K562 (cell line): ENCODE data around the gene HIRIP3. TPM values are rescaled to one million over a fixed set of nuclear protein-coding genes. Genes with fewer than 3 reads are reported as not detected.

Source experiments
- ETV1 ChIP-seq: fragments of 450-650 bp; conservative IDR thresholded peaks from 2 replicates; pipeline ENCODE4 v1.6.1; 2016; ENCODE audit warnings: missing genetic modification characterization, control low read depth, low read depth, missing compliant biosample characterization
- GABPA ChIP-seq: fragments of 200-800 bp; sonication (Bioruptor generic); conservative IDR thresholded peaks from 2 replicates; pipeline ENCODE4 v1.6.1; 2016; ENCODE audit warnings: low read depth, missing genetic modification characterization, missing compliant biosample characterization
- MYC ChIP-seq, 2 experiments: fragments of 250-450 bp in 1 of 2; sonication (Bioruptor Pico) in 1 of 2; IDR thresholded peaks; 2 replicates each; pipeline versions ENCODE4 v1.5.1 to v1.6.1; 2012 to 2021; ENCODE audit warnings: low read depth in 2 of 2, borderline replicate concordance in 1 of 2, improper control_type of control experiment in 1 of 2, low read length in 1 of 2, mild to moderate bottlenecking in 1 of 2, moderate library complexity in 1 of 2
- NKRF ChIP-seq: fragments of 450-650 bp; IDR thresholded peaks from 2 replicates; pipeline ENCODE4 v1.6.1; 2016; ENCODE audit warnings: borderline replicate concordance
- OTX1 ChIP-seq: fragments of 450-650 bp; formaldehyde crosslinking; IDR thresholded peaks from 2 replicates; pipeline ENCODE4 v1.4.0; 2022; ENCODE audit warnings: mild to moderate bottlenecking
- PHB ChIP-seq: fragments of 250-450 bp; sonication (Bioruptor Pico); IDR thresholded peaks from 2 replicates; pipeline ENCODE4 v1.5.0; 2021
- POLR2AphosphoS2 ChIP-seq: IDR thresholded peaks from 2 replicates; pipeline ENCODE4 v1.6.1; 2012; ENCODE audit warnings: low read length, improper control_type of control experiment
- PRMT5 ChIP-seq: sonication (generic); formaldehyde crosslinking; IDR thresholded peaks from 2 replicates; pipeline ENCODE4 v1.5.0; 2020; ENCODE audit warnings: missing genetic modification reagents
- TCF3 ChIP-seq: sonication (generic); formaldehyde crosslinking; IDR thresholded peaks from 2 replicates; pipeline ENCODE4 v1.4.0; 2020; ENCODE audit warnings: mild to moderate bottlenecking, missing genetic modification reagents
- TFAP4 ChIP-seq: sonication (generic); formaldehyde crosslinking; IDR thresholded peaks from 2 replicates; pipeline ENCODE4 v1.8.0; 2022; ENCODE audit warnings: missing genetic modification reagents, mild to moderate bottlenecking, moderate library complexity, borderline replicate concordance
- ZBTB2 ChIP-seq: fragments of 450-650 bp; IDR thresholded peaks from 2 replicates; pipeline ENCODE4 v1.6.1; 2016; ENCODE audit warnings: antibody characterized with exemption
- ZBTB9 ChIP-seq: fragments of 450-650 bp; formaldehyde crosslinking; IDR thresholded peaks from 2 replicates; pipeline ENCODE4 v1.4.0; 2020; ENCODE audit warnings: mild to moderate bottlenecking, moderate library complexity
- polyA plus RNA-seq, 8 experiments: library from polyadenylated mRNA; depleted of rRNA in 4 of 8; stranded (reverse) in 5 of 8; unstranded in 3 of 8; fragments of >200 nt; fragmentation: Nextera tagmentation in 2 of 8; fragmentation: Illumina TruSeq in 1 of 8; extraction: Ambion mirVana in 2 of 8; extraction: Trizol in 1 of 8; gene quantifications; 2 replicates each; pipeline versions ENCODE4 v1.2.1 to v1.2.3, GENCODE V29; 2011 to 2014; ENCODE audit warnings: inconsistent platforms in 1 of 8, missing spikeins in 1 of 8
- total RNA-seq, 7 experiments: library from RNA; depleted of rRNA in 6 of 7; stranded (reverse); fragments of >200 nt in 6 of 7; fragmentation: Illumina TruSeq in 2 of 7; extraction: Trizol in 2 of 7; gene quantifications; 2 replicates each; pipeline versions ENCODE4 v1.2.1 to v1.2.3, GENCODE V29; 2011 to 2021; ENCODE audit warnings: low replicate concordance in 1 of 7
- TF ChIP-seq, protein P1 (sequence below): fragments of 250-450 bp; sonication (Bioruptor Pico); IDR thresholded peaks from 2 replicates; pipeline ENCODE4 v1.5.0; 2021
- TF ChIP-seq, protein P2 (sequence below): fragments of 250-450 bp; sonication (Bioruptor Pico); IDR thresholded peaks from 2 replicates; pipeline ENCODE4 v1.5.1; 2021; ENCODE audit warnings: mild to moderate bottlenecking

Gene HIRIP3
- total and polyA plus RNA-seq, 9 of the 15 experiments (the other 6 are each of a cell fraction or from before 2014, with no cell fraction given), result 3.3 to 38.2 (median 18.2) TPM

- peak; percentile 97 for TF ChIP-seq ZBTB2
- TF ChIP-seq ZBTB9 (CRISPR knock-in tag), result peak; percentile 76; the same call in 1 of the 2 replicates
- TF ChIP-seq ETV1, result 0 out of 2 replicates have a peak, but pooled peaks have one; percentile 8
- no peak for TF ChIP-seq PRMT5 (CRISPR knock-in tag)
- TF ChIP-seq TFAP4 (CRISPR knock-in tag), result peak; percentile 86
- TF ChIP-seq PHB (CRISPR knock-in tag), result 0 out of 2 replicates have a peak, but pooled peaks have one; percentile 9
- TF ChIP-seq GABPA (tag), result peak; percentile 59; the same call in 1 of the 2 replicates
- peak; percentile 96 for TF ChIP-seq MYC (IDR thresholded peaks at IDR 0.05; ENCODE audit: low read depth, low read length)
- TF ChIP-seq MYC (CRISPR knock-in tag; IDR thresholded peaks at IDR 0.05; ENCODE audit: borderline replicate concordance, low read depth), result peak; percentile 64; the same call in 1 of the 2 replicates
- TF ChIP-seq, protein P1, sequence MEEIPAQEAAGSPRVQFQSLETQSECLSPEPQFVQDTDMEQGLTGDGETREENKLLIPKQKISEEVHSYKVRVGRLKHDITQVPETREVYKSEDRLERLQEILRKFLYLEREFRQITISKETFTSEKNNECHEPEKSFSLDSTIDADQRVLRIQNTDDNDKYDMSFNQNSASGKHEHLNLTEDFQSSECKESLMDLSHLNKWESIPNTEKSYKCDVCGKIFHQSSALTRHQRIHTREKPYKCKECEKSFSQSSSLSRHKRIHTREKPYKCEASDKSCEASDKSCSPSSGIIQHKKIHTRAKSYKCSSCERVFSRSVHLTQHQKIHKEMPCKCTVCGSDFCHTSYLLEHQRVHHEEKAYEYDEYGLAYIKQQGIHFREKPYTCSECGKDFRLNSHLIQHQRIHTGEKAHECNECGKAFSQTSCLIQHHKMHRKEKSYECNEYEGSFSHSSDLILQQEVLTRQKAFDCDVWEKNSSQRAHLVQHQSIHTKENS, result no peak
- peak; percentile 68; the same call in 1 of the 2 replicates for TF ChIP-seq NKRF
- peak; percentile 22; the same call in 1 of the 2 replicates for TF ChIP-seq TCF3 (CRISPR knock-in tag)
- TF ChIP-seq POLR2AphosphoS2, result peak; percentile 92
- TF ChIP-seq, protein P2, sequence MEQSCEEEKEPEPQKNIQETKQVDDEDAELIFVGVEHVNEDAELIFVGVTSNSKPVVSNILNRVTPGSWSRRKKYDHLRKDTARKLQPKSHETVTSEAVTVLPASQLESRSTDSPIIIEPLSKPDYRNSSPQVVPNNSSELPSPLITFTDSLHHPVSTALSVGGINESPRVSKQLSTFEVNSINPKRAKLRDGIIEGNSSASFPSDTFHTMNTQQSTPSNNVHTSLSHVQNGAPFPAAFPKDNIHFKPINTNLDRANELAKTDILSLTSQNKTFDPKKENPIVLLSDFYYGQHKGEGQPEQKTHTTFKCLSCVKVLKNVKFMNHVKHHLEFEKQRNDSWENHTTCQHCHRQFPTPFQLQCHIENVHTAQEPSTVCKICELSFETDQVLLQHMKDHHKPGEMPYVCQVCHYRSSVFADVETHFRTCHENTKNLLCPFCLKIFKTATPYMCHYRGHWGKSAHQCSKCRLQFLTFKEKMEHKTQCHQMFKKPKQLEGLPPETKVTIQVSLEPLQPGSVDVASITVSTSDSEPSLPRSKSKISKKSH, result no peak
- TF ChIP-seq OTX1, result peak; percentile 73; the same call in 1 of the 2 replicates
Observed at GRCh38 chr16:29973384-29974246, 21.8 kb downstream of the HIRIP3 start, which contains the start of gene TAOK2 (continued).
